ENCODE results near the gene HCLS1.
"Not testable (repeated sequence)": the region's sequence is repeated elsewhere in the genome, so short reads cannot be mapped to it uniquely, and the experiment has no call there.

The HCLS1 gene

GRCh38 chr3:121660356-121661171 is at the start of gene HCLS1:
Gene HCLS1 (minus strand): TSS chr3:121660903. CDS start chr3:121658347, 2,556 bp downstream.
- DNase-seq (ENCODE audit: low read depth in 2 of 3, low spot score in 2 of 3): peak; percentile 38 to 52 (median 50)

- no peak for DNase-seq (ENCODE audit: low read depth in 2 of 3, low spot score in 2 of 3)
Observed at GRCh38 chr3:121710347-121710746, 49.6 kb upstream of the HCLS1 start.

- DNase-seq (ENCODE audit: low read depth in 2 of 3, low spot score in 2 of 3): no peak
Observed at GRCh38 chr3:121707531-121708273, 47.0 kb upstream of the HCLS1 start.

GRCh38 chr3:121705541-121705940 is 44.8 kb upstream of the HCLS1 start:
- no peak for DNase-seq (ENCODE audit: low read depth in 2 of 3, low spot score in 2 of 3)

GRCh38 chr3:121703973-121704372 is 43.3 kb upstream of the HCLS1 start:
- DNase-seq (ENCODE audit: low read depth in 2 of 3, low spot score in 2 of 3): no peak

GRCh38 chr3:121698901-121699300 is 38.2 kb upstream of the HCLS1 start:
- no peak for DNase-seq (ENCODE audit: low read depth in 2 of 3, low spot score in 2 of 3)

GRCh38 chr3:121698476-121698875 is 37.8 kb upstream of the HCLS1 start:
- DNase-seq (ENCODE audit: low read depth in 2 of 3, low spot score in 2 of 3): no peak

GRCh38 chr3:121696186-121696585 is 35.5 kb upstream of the HCLS1 start:
- DNase-seq (ENCODE audit: low read depth in 2 of 3, low spot score in 2 of 3): no peak

- DNase-seq (ENCODE audit: low read depth in 2 of 3, low spot score in 2 of 3): no peak
Observed at GRCh38 chr3:121692010-121692699, 31.5 kb upstream of the HCLS1 start.

GRCh38 chr3:121690777-121691405 is 30.2 kb upstream of the HCLS1 start:
- DNase-seq (ENCODE audit: low read depth in 2 of 3, low spot score in 2 of 3): no peak

- not testable (repeated sequence) for DNase-seq (ENCODE audit: low read depth in 2 of 3, low spot score in 2 of 3)
Observed at GRCh38 chr3:121688747-121689146, 28.0 kb upstream of the HCLS1 start.

GRCh38 chr3:121681792-121682191 is 21.1 kb upstream of the HCLS1 start:
- no peak for DNase-seq (ENCODE audit: low read depth in 2 of 3, low spot score in 2 of 3)

GRCh38 chr3:121677141-121677540 is 16.4 kb upstream of the HCLS1 start:
- no peak for DNase-seq (ENCODE audit: low read depth in 2 of 3, low spot score in 2 of 3)

- DNase-seq (ENCODE audit: low read depth in 2 of 3, low spot score in 2 of 3): no peak
Observed at GRCh38 chr3:121670676-121671075, 10.0 kb upstream of the HCLS1 start.

- DNase-seq (ENCODE audit: low read depth in 2 of 3, low spot score in 2 of 3): no peak
Observed at GRCh38 chr3:121667333-121667732, 6.6 kb upstream of the HCLS1 start.

- no peak for DNase-seq (ENCODE audit: low read depth in 2 of 3, low spot score in 2 of 3)
Observed at GRCh38 chr3:121665488-121665887, 4.8 kb upstream of the HCLS1 start.

GRCh38 chr3:121663171-121663847 is 2.6 kb upstream of the HCLS1 start:
- no peak for DNase-seq (ENCODE audit: low read depth in 2 of 3, low spot score in 2 of 3)

- DNase-seq (ENCODE audit: low read depth in 2 of 3, low spot score in 2 of 3): no peak
Observed at GRCh38 chr3:121662742-121663141, 2.0 kb upstream of the HCLS1 start.

- DNase-seq (ENCODE audit: low read depth in 2 of 3, low spot score in 2 of 3): no peak
Observed at GRCh38 chr3:121661376-121661775, 673 bp upstream of the HCLS1 start.

- DNase-seq (ENCODE audit: low read depth in 2 of 3, low spot score in 2 of 3): no peak
Observed at GRCh38 chr3:121659586-121659985, 1.1 kb downstream of the HCLS1 start.

Data from activated CD8-positive, alpha-beta memory T cell treated with anti-CD3 and anti-CD28 coated beads for 48 hours (primary cell).